Liver (tissue), 9 donors: ENCODE measurements around the gene RTN4IP1. TPM values are rescaled to one million over a fixed set of nuclear protein-coding genes. Genes with fewer than 3 reads are reported as not detected.

ENCODE experiments used
- DNase-seq: peaks from one replicate; pipeline ENCODE4 v3.0.0-alpha.2; 2017; ENCODE audit warnings: low spot score
- H3K27ac ChIP-seq, 2 donors: one replicate each; pipeline ENCODE4 v1.7.0; 2013; ENCODE audit warnings: inconsistent platforms in 2 of 2, low read length in 2 of 2, control low read depth in 1 of 2, low read depth in 1 of 2, mild to moderate bottlenecking in 1 of 2
- H3K27me3 ChIP-seq, 4 donors: one replicate each; pipeline versions ENCODE4 v1.6.1 to v1.7.0; 2013; ENCODE audit warnings: low read length in 3 of 4, inconsistent platforms in 1 of 4, mild to moderate bottlenecking in 1 of 4, moderate library complexity in 1 of 4; ENCODE audit not compliant: control insufficient read depth in 4 of 4, insufficient read depth in 4 of 4
- H3K36me3 ChIP-seq, 4 donors: one replicate each; pipeline versions ENCODE4 v1.6.1 to v1.7.0; 2013; ENCODE audit warnings: low read length in 3 of 4, mild to moderate bottlenecking in 3 of 4, low read depth in 1 of 4, moderate library complexity in 1 of 4; ENCODE audit not compliant: control insufficient read depth in 4 of 4, insufficient read depth in 3 of 4
- H3K4me1 ChIP-seq, 4 donors: one replicate each; pipeline versions ENCODE4 v1.6.1 to v1.7.0; 2013; ENCODE audit warnings: low read length in 3 of 4, mild to moderate bottlenecking in 3 of 4, moderate library complexity in 1 of 4; ENCODE audit not compliant: control insufficient read depth in 4 of 4, insufficient read depth in 4 of 4
- H3K4me3 ChIP-seq, 3 donors: one replicate each; pipeline versions ENCODE4 v1.6.1 to v1.7.0; 2013; ENCODE audit warnings: low read length in 3 of 3, control low read depth in 1 of 3, low read depth in 1 of 3, mild to moderate bottlenecking in 1 of 3
- H3K9ac ChIP-seq, 2 donors: one replicate each; pipeline ENCODE4 v1.7.0; 2013; ENCODE audit warnings: low read length in 2 of 2, mild to moderate bottlenecking in 2 of 2, moderate library complexity in 2 of 2, control low read depth in 1 of 2, low read depth in 1 of 2
- H3K9me3 ChIP-seq, 4 donors: one replicate each; pipeline versions ENCODE4 v1.6.1 to v1.7.0; 2013; ENCODE audit warnings: low read length in 3 of 4; ENCODE audit not compliant: control insufficient read depth in 4 of 4
- ATF3 ChIP-seq: IDR thresholded peaks from 2 replicates; pipeline ENCODE4 v1.6.1; 2016; ENCODE audit warnings: antibody characterized with exemption
- EGR1 ChIP-seq, 2 donors: IDR thresholded peaks; 2 replicates each; pipeline ENCODE4 v1.6.1; 2016 to 2018; ENCODE audit warnings: antibody characterized with exemption in 2 of 2, low read depth in 2 of 2
- FOXA1 ChIP-seq: IDR thresholded peaks from 2 replicates; pipeline ENCODE4 v1.6.1; 2016; ENCODE audit warnings: antibody characterized with exemption
- FOXA2 ChIP-seq: IDR thresholded peaks from 2 replicates; pipeline ENCODE4 v1.6.1; 2016; ENCODE audit warnings: antibody characterized with exemption
- JUND ChIP-seq, 2 donors: IDR thresholded peaks; 2 replicates each; pipeline ENCODE4 v1.6.1; 2016; ENCODE audit warnings: antibody characterized with exemption in 2 of 2
- MAX ChIP-seq: IDR thresholded peaks from 2 replicates; pipeline ENCODE4 v1.6.1; 2016; ENCODE audit warnings: antibody characterized with exemption
- NR2F2 ChIP-seq: IDR thresholded peaks from 2 replicates; pipeline ENCODE4 v1.6.1; 2016; ENCODE audit warnings: antibody characterized with exemption
- RAD21 ChIP-seq, 2 donors: IDR thresholded peaks; 2 replicates each; pipeline ENCODE4 v1.6.1; 2016; ENCODE audit warnings: antibody characterized with exemption in 2 of 2, mild to moderate bottlenecking in 2 of 2
- REST ChIP-seq: IDR thresholded peaks from 2 replicates; pipeline ENCODE4 v1.6.1; 2016; ENCODE audit warnings: antibody characterized with exemption, mild to moderate bottlenecking
- RXRA ChIP-seq, 2 donors: IDR thresholded peaks; 2 replicates each; pipeline ENCODE4 v1.6.1; 2017 to 2018; ENCODE audit warnings: antibody characterized with exemption in 2 of 2, mild to moderate bottlenecking in 1 of 2
- SP1 ChIP-seq: IDR thresholded peaks from 2 replicates; pipeline ENCODE4 v1.6.1; 2018; ENCODE audit warnings: antibody characterized with exemption, mild to moderate bottlenecking
- TAF1 ChIP-seq: conservative IDR thresholded peaks from 2 replicates; pipeline ENCODE4 v1.6.1; 2016; ENCODE audit warnings: antibody characterized with exemption, mild to moderate bottlenecking
- YY1 ChIP-seq: IDR thresholded peaks from 2 replicates; pipeline ENCODE4 v1.6.1; 2016; ENCODE audit warnings: antibody characterized with exemption, mild to moderate bottlenecking
- ZBTB33 ChIP-seq: IDR thresholded peaks from 2 replicates; pipeline ENCODE4 v1.6.1; 2016; ENCODE audit warnings: antibody characterized with exemption
- whole genome bisulfite sequencing: extraction: QIAGEN DNeasy Blood & Tissue Kit; methylation state at CpG from one replicate; pipeline ENCODE4 v1.1.7; 2013; 5-methylcytosine and 5-hydroxymethylcytosine counted together
- polyA plus RNA-seq, 2 donors: library from polyadenylated mRNA; stranded (reverse) in 1 of 2; unstranded in 1 of 2; fragments of 200-250 nt in 1 of 2; fragments of >200 nt in 1 of 2; fragmentation: Nextera tagmentation in 1 of 2; extraction: Ambion mirVana in 1 of 2; gene quantifications; one replicate each; pipeline versions ENCODE4 v1.2.1 to v1.2.3, GENCODE V29; 2013 to 2015
- total RNA-seq, 2 donors: library from RNA; depleted of rRNA; stranded (reverse); fragments of >200 nt; gene quantifications; one replicate each; pipeline ENCODE4 v1.2.3, GENCODE V29; 2014
- donor health status: healthy.
- donor health status: healthy.
- donor health status: healthy.
- donor health status: healthy.
- donor health status: healthy.

Gene RTN4IP1
- total and polyA plus RNA-seq, 4 donors, result 3.7 to 6.9 (median 4.6) TPM

- no peak for DNase-seq
- Histone ChIP-seq H3K9me3 (no peaks in the 10 kb centered on the region), H3K27me3 (no peaks in the 10 kb centered on the region), H3K9ac (no peak overlapping the region), H3K4me1 (peaks cover 0 to 12% (median 4%) of the 10 kb centered on the region in 4 donors), H3K27ac (no peak overlapping the region), H3K4me3 (no peak overlapping the region), H3K36me3 (peaks cover 0 to 18% (median 5%) of the 10 kb centered on the region in 4 donors)
- TF ChIP-seq YY1 (no peak), MAX (no peak), RAD21 (IDR thresholded peaks at IDR 0.05) (no peak), ATF3 (no peak)
- 87% methylated on average over 1 of the region's 1 CpG for WGBS
Observed at GRCh38 chr6:106536357-106536756, 92.9 kb downstream of the RTN4IP1 start.

GRCh38 chr6:106535012-106535411 is 94.3 kb downstream of the RTN4IP1 start:
- Histone ChIP-seq H3K4me1 (peaks cover 0 to 2% (median 0%) of the 10 kb centered on the region in 4 donors), H3K9me3 (no peaks in the 10 kb centered on the region), H3K4me3 (no peak overlapping the region), H3K27ac (no peak overlapping the region), H3K36me3 (peaks cover 0 to 23% (median 5%) of the 10 kb centered on the region in 4 donors), H3K9ac (no peak overlapping the region), H3K27me3 (no peaks in the 10 kb centered on the region)
- DNase-seq, result no peak
- TF ChIP-seq RXRA (IDR thresholded peaks at IDR 0.05), result no peak
- TF ChIP-seq SP1, result no peak
- no peak for TF ChIP-seq FOXA1
- WGBS, result 96% methylated on average over 2 of the region's 2 CpGs

GRCh38 chr6:106534564-106534982 is 94.7 kb downstream of the RTN4IP1 start:
- H3K36me3 ChIP-seq, result peaks cover 0 to 24% (median 5%) of the 10 kb centered on the region in 4 donors
- TF ChIP-seq FOXA2, result no peak
- TF ChIP-seq TAF1, result no peak
- TF ChIP-seq REST, result no peak
- H3K4me1 ChIP-seq, result peaks cover 0 to 3% (median 0%) of the 10 kb centered on the region in 4 donors
- H3K27me3 ChIP-seq, result no peaks in the 10 kb centered on the region
- DNase-seq, result no peak
- H3K27ac ChIP-seq, result no peak overlapping the region
- H3K9me3 ChIP-seq, result no peaks in the 10 kb centered on the region
- WGBS, result 73% methylated on average over 2 of the region's 2 CpGs
- no peak overlapping the region for H3K4me3 ChIP-seq
- no peak overlapping the region for H3K9ac ChIP-seq

GRCh38 chr6:106534004-106534403 is 95.3 kb downstream of the RTN4IP1 start:
- Histone ChIP-seq H3K36me3 (peaks cover 0 to 27% (median 6%) of the 10 kb centered on the region in 4 donors), H3K27me3 (no peaks in the 10 kb centered on the region), H3K4me3 (no peak overlapping the region), H3K9ac (no peak overlapping the region), H3K9me3 (no peaks in the 10 kb centered on the region), H3K4me1 (peaks cover 0 to 8% (median 0%) of the 10 kb centered on the region in 4 donors), H3K27ac (no peak overlapping the region)
- DNase-seq, result no peak
- WGBS, result 38% methylated on average over 1 of the region's 1 CpG
- no peak for TF ChIP-seq EGR1 (IDR thresholded peaks at IDR 0.05; ENCODE audit: low read depth in 2 of 2)
- TF ChIP-seq REST, result no peak
- TF ChIP-seq ZBTB33, result no peak
- no peak for TF ChIP-seq JUND (IDR thresholded peaks at IDR 0.05)
- TF ChIP-seq FOXA2, result no peak
- no peak for TF ChIP-seq RAD21 (IDR thresholded peaks at IDR 0.05)
- TF ChIP-seq ATF3, result no peak
- TF ChIP-seq NR2F2, result no peak
- TF ChIP-seq RXRA (IDR thresholded peaks at IDR 0.05), result no peak
- TF ChIP-seq TAF1, result no peak
